ENCODE measurements around the gene PCNT. TPM values are rescaled to one million over a fixed set of nuclear protein-coding genes. Genes with fewer than 3 reads are reported as not detected.

Gene PCNT
- total RNA-seq, 3 donors from 2014 or later (not counting 1 experiment from before 2014, with no cell fraction given), result 83.6 to 94.9 (median 84.0) TPM

GRCh38 chr21:46356494-46357334, 32.8 kb downstream of the PCNT start:
- TF ChIP-seq CTCF (IDR thresholded peaks at IDR 0.05), result no peak
- WGBS (ENCODE audit: insufficient coverage), result 89% methylated on average over 23 of the region's 23 CpGs
- Mint-ChIP-seq H3K27me3 (ENCODE audit: low read depth in 2 of 2) (no peaks in the 10 kb centered on the region), H3K36me3 (no peaks in the 10 kb centered on the region), H3K27ac (no peak overlapping the region), H3K4me3 (no peak overlapping the region), H3K9me3 (no peaks in the 10 kb centered on the region), H3K4me1 (no peaks in the 10 kb centered on the region)
- H3K9me3 ChIP-seq (ENCODE audit: control insufficient read depth, insufficient read depth, low read length), result no peaks in the 10 kb centered on the region
- ATAC-seq, result peak in 1 of 3 donors; percentile 21
- no peaks in the 10 kb centered on the region for H3K4me1 ChIP-seq (ENCODE audit: control insufficient read depth, insufficient read depth, low read length)
- DNase-seq, result no peak
- intact Hi-C loops (cut with micrococcal nuclease), result no loop called here
- H3K36me3 ChIP-seq (ENCODE audit: control insufficient read depth, insufficient read depth, low read length), result peaks cover 48% of the 10 kb centered on the region
- no peak overlapping the region for H3K27ac ChIP-seq (ENCODE audit: low read length)
- H3K27me3 ChIP-seq (ENCODE audit: control insufficient read depth, insufficient read depth, low read length), result no peaks in the 10 kb centered on the region
- no peak overlapping the region for H3K4me3 ChIP-seq (ENCODE audit: low read length)

- 88% methylated on average over 4 of the region's 4 CpGs for WGBS (ENCODE audit: insufficient coverage)
- no peak overlapping the region for H3K4me3 ChIP-seq (ENCODE audit: low read length)
- no peaks in the 10 kb centered on the region for H3K4me1 ChIP-seq (ENCODE audit: control insufficient read depth, insufficient read depth, low read length)
- H3K27me3 Mint-ChIP-seq (ENCODE audit: low read depth in 2 of 2), result no peaks in the 10 kb centered on the region
- ATAC-seq (no peak), DNase-seq (no peak)
- no peak overlapping the region for H3K27ac ChIP-seq (ENCODE audit: low read length)
- no peaks in the 10 kb centered on the region for H3K36me3 Mint-ChIP-seq
- peaks cover 49% of the 10 kb centered on the region for H3K36me3 ChIP-seq (ENCODE audit: control insufficient read depth, insufficient read depth, low read length)
- intact Hi-C loops (cut with micrococcal nuclease), result no loop called here
- H3K4me3 Mint-ChIP-seq, result no peak overlapping the region
- no peaks in the 10 kb centered on the region for H3K4me1 Mint-ChIP-seq
- no peak overlapping the region for H3K27ac Mint-ChIP-seq
- no peak for TF ChIP-seq CTCF (IDR thresholded peaks at IDR 0.05)
- no peaks in the 10 kb centered on the region for H3K9me3 ChIP-seq (ENCODE audit: control insufficient read depth, insufficient read depth, low read length)
- H3K27me3 ChIP-seq (ENCODE audit: control insufficient read depth, insufficient read depth, low read length), result no peaks in the 10 kb centered on the region
- no peaks in the 10 kb centered on the region for H3K9me3 Mint-ChIP-seq
Observed at GRCh38 chr21:46357335-46357604, 33.3 kb downstream of the PCNT start.

GRCh38 chr21:46357684-46358425, 33.9 kb downstream of the PCNT start:
- Histone ChIP-seq H3K4me1 (ENCODE audit: control insufficient read depth, insufficient read depth, low read length) (no peaks in the 10 kb centered on the region), H3K27me3 (ENCODE audit: control insufficient read depth, insufficient read depth, low read length) (no peaks in the 10 kb centered on the region), H3K27ac (ENCODE audit: low read length) (no peak overlapping the region), H3K4me3 (ENCODE audit: low read length) (no peak overlapping the region), H3K36me3 (ENCODE audit: control insufficient read depth, insufficient read depth, low read length) (peaks cover 50% of the 10 kb centered on the region), H3K9me3 (ENCODE audit: control insufficient read depth, insufficient read depth, low read length) (no peaks in the 10 kb centered on the region)
- intact Hi-C loops (cut with micrococcal nuclease), result no loop called here
- no peaks in the 10 kb centered on the region for H3K36me3 Mint-ChIP-seq
- peak in 1 of 3 donors; percentile 9 for ATAC-seq
- H3K9me3 Mint-ChIP-seq, result no peaks in the 10 kb centered on the region
- no peak overlapping the region for H3K27ac Mint-ChIP-seq
- 95% methylated on average over 19 of the region's 19 CpGs for WGBS (ENCODE audit: insufficient coverage)
- no peak overlapping the region for H3K4me3 Mint-ChIP-seq
- no peak for DNase-seq
- TF ChIP-seq CTCF (IDR thresholded peaks at IDR 0.05), result no peak
- H3K27me3 Mint-ChIP-seq (ENCODE audit: low read depth in 2 of 2), result no peaks in the 10 kb centered on the region
- no peaks in the 10 kb centered on the region for H3K4me1 Mint-ChIP-seq

Measured in natural killer cell (primary cell).